IMR-90 (cell line): ENCODE data around the gene NFAT5. TPM values are rescaled to one million over a fixed set of nuclear protein-coding genes. Genes with fewer than 3 reads are reported as not detected.

Experiments used
- ATAC-seq: fragments of 200-7000 bp; cut with Tn5 transposase; 2 replicates; pipeline ENCODE4 v1.9.1; 2020; ENCODE audit warnings: low read depth, mild to moderate bottlenecking, moderate library complexity
- BruUV-seq: library from RNA; stranded (reverse); fragments of 400-500 nt; replicated peaks from 2 replicates; lab custom pipeline; 2021; lab: Mats Ljungman, UMichigan
- CTCF ChIA-PET: fragments of 300-600 bp; formaldehyde crosslinking; extraction: SDS; loops from one replicate; lab custom pipeline; 2021; ENCODE audit warnings: antibody characterized with exemption; lab: Yijun Ruan, JAX
- POLR2A ChIA-PET: fragments of 300-600 bp; sonication (Branson Sonifier 250); formaldehyde crosslinking; loops from one replicate; lab custom pipeline; 2022; ENCODE audit warnings: antibody characterized with exemption; ENCODE audit not compliant: unreplicated experiment; lab: Charles Lee
- DNase-seq: peaks from one replicate; pipeline ENCODE4 v3.0.0; 2013
- H2AFZ ChIP-seq: replicated peaks from 2 replicates; pipeline ENCODE3; 2013; ENCODE audit warnings: low read length, mild to moderate bottlenecking; ENCODE audit not compliant: poor library complexity
- H2AK5ac ChIP-seq: 2 replicates; pipeline ENCODE4 v1.6.1; 2013; ENCODE audit warnings: low read depth, low read length, inconsistent platforms
- H2AK9ac ChIP-seq: replicated peaks from 2 replicates; pipeline ENCODE3; 2013; ENCODE audit warnings: mild to moderate bottlenecking, low read depth, low read length, moderate library complexity; ENCODE audit not compliant: poor library complexity
- H2BK120ac ChIP-seq: 2 replicates; pipeline ENCODE4 v1.6.1; 2013; ENCODE audit warnings: low read depth, low read length, inconsistent platforms
- H2BK15ac ChIP-seq: 3 replicates; pipeline ENCODE4 v1.6.1; 2013; ENCODE audit warnings: low read depth, low read length, inconsistent platforms
- H2BK20ac ChIP-seq: 2 replicates; pipeline ENCODE4 v1.6.1; 2013; ENCODE audit warnings: low read depth, mild to moderate bottlenecking, inconsistent platforms, low read length, moderate library complexity
- H2BK5ac ChIP-seq: 2 replicates; pipeline ENCODE4 v1.6.1; 2013; ENCODE audit warnings: mild to moderate bottlenecking, low read depth, low read length, inconsistent platforms; ENCODE audit not compliant: poor library complexity, severe bottlenecking
- H3K14ac ChIP-seq: replicated peaks from 2 replicates; pipeline ENCODE4 v1.6.1; 2013; ENCODE audit warnings: low read depth, low read length, inconsistent platforms
- H3K18ac ChIP-seq: 2 replicates; pipeline ENCODE4 v1.6.1; 2013; ENCODE audit warnings: low read depth, low read length, control low read depth
- H3K23ac ChIP-seq: 2 replicates; pipeline ENCODE4 v1.6.1; 2013; ENCODE audit warnings: low read depth, low read length, inconsistent platforms
- H3K27ac ChIP-seq: 2 replicates; pipeline ENCODE4 v1.5.1; 2013; ENCODE audit warnings: mild to moderate bottlenecking, control low read depth, low read length; ENCODE audit not compliant: insufficient read depth
- H3K27me3 ChIP-seq: 2 replicates; pipeline ENCODE4 v1.6.1; 2013; ENCODE audit warnings: low read length; ENCODE audit not compliant: control insufficient read depth, insufficient read depth
- H3K36me3 ChIP-seq: 2 replicates; pipeline ENCODE4 v1.6.1; 2013; ENCODE audit warnings: low read length, mixed read lengths; ENCODE audit not compliant: control insufficient read depth, insufficient read depth
- H3K4ac ChIP-seq: 2 replicates; pipeline ENCODE4 v1.6.1; 2013; ENCODE audit warnings: low read depth, low read length, inconsistent platforms
- H3K4me1 ChIP-seq: 2 replicates; pipeline ENCODE4 v1.6.1; 2013; ENCODE audit warnings: low read length, mixed read lengths; ENCODE audit not compliant: control insufficient read depth, insufficient read depth
- H3K4me2 ChIP-seq: 2 replicates; pipeline ENCODE4 v1.6.1; 2013; ENCODE audit warnings: low read depth, mild to moderate bottlenecking, control low read depth, low read length, moderate library complexity
- H3K4me3 ChIP-seq: 2 replicates; pipeline ENCODE4 v1.5.1; 2013; ENCODE audit warnings: low read depth, mild to moderate bottlenecking, control low read depth, low read length, moderate library complexity; ENCODE audit not compliant: insufficient read depth
- H3K56ac ChIP-seq: 2 replicates; pipeline ENCODE4 v1.6.1; 2013; ENCODE audit warnings: low read length, inconsistent platforms; ENCODE audit not compliant: insufficient read depth; ENCODE audit errors: extremely low read depth
- H3K79me1 ChIP-seq, 2 experiments: 2 replicates each; pipeline ENCODE4 v1.6.1; 2013; ENCODE audit warnings: low read length in 2 of 2, inconsistent platforms in 1 of 2, low read depth in 1 of 2
- H3K9ac ChIP-seq: 2 replicates; pipeline ENCODE4 v1.6.1; 2013; ENCODE audit warnings: low read depth, low read length, control low read depth
- H3K9me1 ChIP-seq: 2 replicates; pipeline ENCODE4 v1.6.1; 2013; ENCODE audit warnings: low read length, inconsistent platforms; ENCODE audit not compliant: insufficient read depth
- H3K9me3 ChIP-seq: 2 replicates; pipeline ENCODE4 v1.6.1; 2013; ENCODE audit warnings: low read length; ENCODE audit not compliant: control insufficient read depth, insufficient read depth
- H4K20me1 ChIP-seq: 2 replicates; pipeline ENCODE4 v1.6.1; 2013; ENCODE audit warnings: low read length, inconsistent platforms; ENCODE audit not compliant: insufficient read depth
- H4K5ac ChIP-seq: 2 replicates; pipeline ENCODE4 v1.6.1; 2013; ENCODE audit warnings: mild to moderate bottlenecking, low read depth, low read length, control low read depth
- H4K8ac ChIP-seq, 2 experiments: 2 replicates each; pipeline ENCODE4 v1.6.1; 2013; ENCODE audit warnings: low read depth in 2 of 2, low read length in 2 of 2, control low read depth in 1 of 2, inconsistent platforms in 1 of 2
- H4K91ac ChIP-seq: 2 replicates; pipeline ENCODE4 v1.6.1; 2013; ENCODE audit warnings: low read depth, low read length, inconsistent platforms; ENCODE audit not compliant: insufficient read depth
- BHLHE40 ChIP-seq: fragments of 150-350 bp; IDR thresholded peaks from 2 replicates; pipeline ENCODE4 v1.6.1; 2016; ENCODE audit warnings: mild to moderate bottlenecking, low read depth, low read length
- MAFK ChIP-seq: IDR thresholded peaks from 2 replicates; pipeline ENCODE4 v1.6.1; 2012; ENCODE audit warnings: low read depth, low read length, improper control_type of control experiment
- RCOR1 ChIP-seq: IDR thresholded peaks from 2 replicates; pipeline ENCODE4 v1.6.1; 2012; ENCODE audit warnings: mild to moderate bottlenecking, low read length, improper control_type of control experiment; ENCODE audit not compliant: insufficient replicate concordance
- WGBS, 2 experiments: methylation state at CpG; one replicate each; pipeline versions ENCODE4 v1.1.5 to v1.1.7; 2013; ENCODE audit warnings: missing lambda C conversion rate in 2 of 2; ENCODE audit not compliant: insufficient read length in 1 of 2; ENCODE audit errors: extremely low coverage in 2 of 2; 5-methylcytosine and 5-hydroxymethylcytosine counted together
- dilution Hi-C: fragments of 300-500 bp; cut with HindIII; formaldehyde crosslinking; loops from one replicate; pipeline ENCODE4 v1.14.3; 2018; ENCODE audit warnings: low sequenced_read_pairs; ENCODE audit not compliant: unreplicated experiment
- in situ Hi-C: fragments of 300-500 bp; cut with MboI; formaldehyde crosslinking; loops from 3 replicates; pipeline ENCODE4 v1.14.3; 2019; ENCODE audit warnings: low sequenced_read_pairs, inconsistent platforms, mixed read lengths
- intact Hi-C: fragments of 100-400 bp; cut with micrococcal nuclease; formaldehyde crosslinking; loops from 2 replicates; pipeline ENCODE4 v1.10.0; 2022
- polyA plus RNA-seq, 3 experiments: library from polyadenylated mRNA; depleted of rRNA; stranded (reverse); fragments of >200 nt; gene quantifications; 2 replicates each; pipeline ENCODE4 v1.2.3, GENCODE V29; 2012; ENCODE audit warnings: low replicate concordance in 1 of 3
- total RNA-seq: library from RNA; depleted of rRNA; stranded (reverse); fragments of >200 nt; gene quantifications from 2 replicates; pipeline ENCODE4 v1.2.3, GENCODE V29; 2012

The NFAT5 gene
- total and polyA plus RNA-seq, 2 of the 4 experiments (the other 2 are of a cell fraction), result 10.9 to 20.1 TPM

DNA sequence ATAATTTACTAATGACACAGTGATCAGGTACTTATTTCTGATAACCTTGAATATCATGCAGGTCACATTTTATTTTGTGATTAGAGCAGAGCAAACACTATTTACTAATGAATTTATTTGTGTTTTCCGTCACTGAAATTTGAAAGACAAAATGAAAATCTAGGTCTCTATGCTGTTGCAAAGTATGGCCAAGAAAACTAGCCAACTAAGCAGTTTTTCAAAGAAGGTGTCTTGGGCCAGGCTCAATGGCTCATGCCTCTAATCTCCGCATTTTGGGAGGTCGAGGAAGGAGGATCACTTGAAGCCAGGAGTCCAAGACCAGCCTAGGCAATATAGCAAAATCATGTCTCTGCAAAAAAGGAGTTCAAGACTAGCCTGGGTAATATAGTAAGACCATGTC is 3.0 kb upstream of the NFAT5 start:
- no peaks in the 10 kb centered on the region for H3K9me1 ChIP-seq
- in situ Hi-C loops (no loop called here), dilution Hi-C loops (no loop called here), intact Hi-C loops (no loop called here)
- DNase-seq (no peak), ATAC-seq (no peak)
- H3K4me3 ChIP-seq, result no peak overlapping the region
- no peaks in the 10 kb centered on the region for H3K9me3 ChIP-seq
- H3K14ac ChIP-seq, result no peak overlapping the region
- no peak overlapping the region for H3K18ac ChIP-seq
- H2AK5ac ChIP-seq, result no peak overlapping the region
- no peaks in the 10 kb centered on the region for H3K36me3 ChIP-seq
- H2BK20ac ChIP-seq, result no peak overlapping the region
- H2AK9ac ChIP-seq, result no peak overlapping the region
- H4K91ac ChIP-seq, result no peak overlapping the region
- WGBS, 2 experiments, result no CpG with 5 or more reads among the region's 3 CpGs
- no peak overlapping the region for H2BK5ac ChIP-seq
- H3K4ac ChIP-seq, result no peak overlapping the region
- H3K9ac ChIP-seq, result no peak overlapping the region
- CTCF ChIA-PET, result no interaction called here
- no peak overlapping the region for H2BK15ac ChIP-seq
- BruUV-seq, result no TSS peak
- H3K79me1 ChIP-seq, result peaks cover 0 to 28% of the 10 kb centered on the region in 2 experiments; a peak in 2 of 4 replicates
- peak; percentile 76 for TF ChIP-seq MAFK
- no peak for TF ChIP-seq RCOR1
- no peak for TF ChIP-seq BHLHE40
- H2BK120ac ChIP-seq, result no peak overlapping the region
- no peak overlapping the region for H4K8ac ChIP-seq
- no peak overlapping the region for H3K56ac ChIP-seq
- H3K23ac ChIP-seq, result no peak overlapping the region
- no peak overlapping the region for H4K5ac ChIP-seq
- H3K4me1 ChIP-seq, result peaks cover 7% of the 10 kb centered on the region
- H4K20me1 ChIP-seq, result peaks cover 10% of the 10 kb centered on the region; the same call in 1 of the 2 replicates
- POLR2A ChIA-PET, result no interaction called here
- H2AFZ ChIP-seq, result no peak overlapping the region
- no peak overlapping the region for H3K27ac ChIP-seq
- no peak overlapping the region for H3K4me2 ChIP-seq
- no peaks in the 10 kb centered on the region for H3K27me3 ChIP-seq
